Measurements from ENCODE around the gene RXFP1.
"Not testable (repeated sequence)": the region's sequence is repeated elsewhere in the genome, so short reads cannot be mapped to it uniquely, and the experiment has no call there.

Gene RXFP1

DNA sequence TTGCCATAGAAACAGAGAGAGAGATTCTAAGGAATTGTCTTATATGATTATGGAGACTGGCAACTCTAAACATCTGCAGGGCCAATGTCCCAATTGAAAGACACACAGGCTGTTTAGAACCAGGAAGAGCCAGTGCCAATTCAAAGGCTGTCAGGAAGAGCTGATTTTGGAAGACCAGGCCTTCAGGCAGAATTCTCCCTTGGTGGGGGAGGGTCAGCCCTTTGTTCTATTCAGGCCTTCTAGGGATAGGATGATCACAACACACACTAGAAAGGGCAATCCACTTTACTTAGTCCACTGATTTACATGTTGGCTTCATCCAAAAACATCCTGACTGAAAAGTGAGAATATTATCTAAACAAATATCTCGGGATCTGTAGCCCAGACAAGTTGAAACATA is 134.8 kb downstream of the RXFP1 start:
- no peaks in the 10 kb centered on the region for H3K27me3 Mint-ChIP-seq (ENCODE audit: low read depth)
- H3K4me3 Mint-ChIP-seq, result no peak overlapping the region
- no peaks in the 10 kb centered on the region for H3K9me3 Mint-ChIP-seq
- H3K4me1 Mint-ChIP-seq, result no peaks in the 10 kb centered on the region
- no peaks in the 10 kb centered on the region for H3K36me3 Mint-ChIP-seq (ENCODE audit: low read depth)
- TF ChIP-seq, protein P1, sequence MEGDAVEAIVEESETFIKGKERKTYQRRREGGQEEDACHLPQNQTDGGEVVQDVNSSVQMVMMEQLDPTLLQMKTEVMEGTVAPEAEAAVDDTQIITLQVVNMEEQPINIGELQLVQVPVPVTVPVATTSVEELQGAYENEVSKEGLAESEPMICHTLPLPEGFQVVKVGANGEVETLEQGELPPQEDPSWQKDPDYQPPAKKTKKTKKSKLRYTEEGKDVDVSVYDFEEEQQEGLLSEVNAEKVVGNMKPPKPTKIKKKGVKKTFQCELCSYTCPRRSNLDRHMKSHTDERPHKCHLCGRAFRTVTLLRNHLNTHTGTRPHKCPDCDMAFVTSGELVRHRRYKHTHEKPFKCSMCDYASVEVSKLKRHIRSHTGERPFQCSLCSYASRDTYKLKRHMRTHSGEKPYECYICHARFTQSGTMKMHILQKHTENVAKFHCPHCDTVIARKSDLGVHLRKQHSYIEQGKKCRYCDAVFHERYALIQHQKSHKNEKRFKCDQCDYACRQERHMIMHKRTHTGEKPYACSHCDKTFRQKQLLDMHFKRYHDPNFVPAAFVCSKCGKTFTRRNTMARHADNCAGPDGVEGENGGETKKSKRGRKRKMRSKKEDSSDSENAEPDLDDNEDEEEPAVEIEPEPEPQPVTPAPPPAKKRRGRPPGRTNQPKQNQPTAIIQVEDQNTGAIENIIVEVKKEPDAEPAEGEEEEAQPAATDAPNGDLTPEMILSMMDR (IDR thresholded peaks at IDR 0.05; ENCODE audit: unreplicated experiment in 3 of 3), result no peak
- no peak overlapping the region for H3K27ac Mint-ChIP-seq

DNA sequence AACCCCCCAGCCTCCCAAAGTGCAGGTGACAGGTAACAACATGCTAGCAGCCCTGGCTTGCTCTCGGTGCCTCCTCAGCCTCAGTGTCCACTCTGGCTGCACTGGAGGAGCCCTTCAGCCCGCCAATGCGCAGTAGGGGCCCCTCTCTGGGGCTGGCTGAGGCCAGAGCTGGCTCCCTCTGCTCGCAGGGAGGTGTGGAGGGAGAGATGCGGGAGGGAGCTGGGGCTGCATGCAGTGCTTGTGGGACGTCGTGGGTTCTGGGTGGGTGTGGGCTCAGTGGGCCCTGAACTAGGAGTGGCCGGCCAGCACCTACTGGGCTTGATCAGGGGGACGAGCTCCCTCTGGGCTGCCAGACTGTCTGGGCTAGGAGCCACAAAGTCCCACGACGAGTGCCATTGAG is 135.6 kb downstream of the RXFP1 start:
- Mint-ChIP-seq H3K4me3 (no peak overlapping the region), H3K4me1 (no peaks in the 10 kb centered on the region), H3K27ac (no peak overlapping the region), H3K36me3 (ENCODE audit: low read depth) (no peaks in the 10 kb centered on the region), H3K9me3 (no peaks in the 10 kb centered on the region), H3K27me3 (ENCODE audit: low read depth) (no peaks in the 10 kb centered on the region)
- TF ChIP-seq, protein P1 (IDR thresholded peaks at IDR 0.05; ENCODE audit: unreplicated experiment in 3 of 3), result no peak

DNA sequence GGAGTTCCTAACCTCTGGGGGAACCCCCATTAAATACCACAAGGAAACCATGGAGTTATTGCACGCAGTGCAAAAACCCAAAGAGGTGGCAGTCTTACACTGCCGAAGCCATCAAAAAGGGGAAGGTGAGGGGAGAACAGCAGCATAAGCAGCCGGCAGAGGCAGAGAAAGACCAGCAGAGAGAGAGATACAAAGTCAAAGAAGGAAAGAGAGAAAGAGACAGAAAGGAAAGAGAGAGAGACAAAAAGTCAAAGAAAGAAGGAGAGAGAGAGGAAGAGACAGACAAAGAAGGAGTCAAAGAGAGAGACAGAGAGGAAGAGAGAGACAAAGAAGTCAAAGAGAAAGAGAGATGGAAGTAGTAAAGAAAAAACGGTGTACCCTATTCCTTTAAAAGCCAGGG is 141.6 kb downstream of the RXFP1 start:
- H3K4me1 Mint-ChIP-seq; H3K4me3 Mint-ChIP-seq; H3K27ac Mint-ChIP-seq; H3K27me3 Mint-ChIP-seq (ENCODE audit: low read depth); H3K9me3 Mint-ChIP-seq: not testable (repeated sequence)
- H3K36me3 Mint-ChIP-seq (ENCODE audit: low read depth), result peaks cover 15% of the 10 kb centered on the region

DNA sequence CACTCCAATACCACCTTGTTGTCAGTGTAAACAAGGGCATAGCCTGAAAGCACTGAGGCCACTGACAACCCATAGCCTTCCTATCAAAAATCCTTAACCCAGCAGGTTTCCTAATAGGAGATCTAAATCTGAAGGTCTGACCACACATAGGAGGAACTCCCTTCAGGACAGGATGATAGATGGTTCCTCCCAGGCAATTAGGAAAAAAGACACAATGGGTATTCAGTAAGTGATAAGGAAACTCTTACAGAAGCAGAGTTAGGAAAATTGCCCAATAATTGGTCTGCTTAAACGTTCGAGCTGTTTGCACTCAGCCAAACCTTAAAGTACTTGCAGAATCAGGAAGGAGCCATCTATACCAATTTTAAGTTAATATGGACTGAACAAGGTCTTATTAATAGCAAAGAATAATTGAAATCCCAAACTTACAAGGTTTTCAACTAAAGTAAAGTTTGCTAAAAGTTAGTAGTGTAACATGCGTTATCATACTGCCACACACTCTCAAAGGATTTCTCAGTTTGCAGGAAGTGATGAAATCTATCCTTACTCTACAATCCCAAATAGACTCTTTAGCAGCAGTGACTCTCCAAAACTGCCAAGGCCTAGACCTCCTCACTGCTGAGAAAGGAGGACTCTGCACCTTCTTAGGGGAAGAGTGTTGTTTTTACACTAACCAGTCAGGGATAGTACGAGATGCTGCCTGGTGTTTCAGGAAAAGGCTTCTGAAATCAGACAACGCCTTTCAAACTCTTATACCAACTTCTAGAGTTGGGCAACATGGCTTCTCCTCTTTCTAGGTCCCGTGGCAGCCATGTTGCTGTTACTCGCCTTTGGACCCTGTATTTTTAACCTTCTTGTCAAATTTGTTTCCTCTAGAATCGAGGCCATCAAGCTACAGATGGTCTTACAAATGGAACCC is 142.3 kb downstream of the RXFP1 start:
- H3K27ac Mint-ChIP-seq, result not testable (repeated sequence)

DNA sequence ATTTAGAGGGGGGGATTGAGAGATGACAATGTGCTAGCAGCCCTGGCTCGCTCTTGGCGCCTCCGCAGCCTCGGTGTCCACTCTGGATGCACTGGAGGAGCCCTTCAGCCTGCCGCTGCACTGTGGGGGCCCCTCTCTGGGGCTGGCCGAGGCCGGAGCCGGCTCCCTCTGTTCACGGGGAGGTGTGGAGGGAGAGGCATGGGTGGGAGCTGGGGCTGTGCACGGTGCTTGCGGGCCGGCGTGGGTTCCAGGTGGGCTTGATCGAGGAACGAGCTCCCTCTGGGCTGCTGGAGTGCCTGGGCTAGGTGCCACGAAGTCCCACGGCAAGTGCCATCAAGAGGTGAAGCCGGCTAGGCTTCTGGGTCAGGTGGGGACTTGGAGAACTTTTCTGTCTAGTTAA is 143.1 kb downstream of the RXFP1 start:
- Mint-ChIP-seq H3K9me3 (no peaks in the 10 kb centered on the region), H3K27ac (no peak overlapping the region), H3K4me3 (no peak overlapping the region), H3K27me3 (ENCODE audit: low read depth) (no peaks in the 10 kb centered on the region), H3K4me1 (peaks cover 10% of the 10 kb centered on the region), H3K36me3 (ENCODE audit: low read depth) (peaks cover 21% of the 10 kb centered on the region)
- TF ChIP-seq, protein P1 (IDR thresholded peaks at IDR 0.05; ENCODE audit: unreplicated experiment in 3 of 3), result no peak

More for the DNA sequence above, 142.3 kb downstream of the RXFP1 start:
- not testable (repeated sequence) for H3K9me3 Mint-ChIP-seq; H3K27me3 Mint-ChIP-seq (ENCODE audit: low read depth); H3K4me3 Mint-ChIP-seq; H3K4me1 Mint-ChIP-seq
- H3K36me3 Mint-ChIP-seq (ENCODE audit: low read depth), result peaks cover 17% of the 10 kb centered on the region

DNA sequence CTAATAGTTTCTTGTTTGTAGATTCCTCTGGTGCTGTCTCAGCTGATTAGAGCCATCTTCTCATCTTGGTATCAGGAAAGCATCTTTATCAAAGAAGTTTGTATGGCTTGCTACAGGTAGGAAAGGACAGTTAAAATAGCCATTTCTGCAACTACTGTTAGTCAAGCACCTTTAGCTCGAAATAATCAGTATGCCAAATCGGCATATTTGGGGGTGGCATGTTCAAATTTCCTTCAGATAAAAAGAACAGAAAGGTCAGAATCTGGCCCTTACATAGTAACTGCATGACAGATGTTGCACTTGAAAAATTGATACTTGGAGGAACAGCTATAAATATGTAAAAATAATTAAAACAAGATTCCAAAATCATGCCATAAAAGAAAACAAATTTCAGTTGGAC is 145.2 kb downstream of the RXFP1 start:
- peaks cover 16% of the 10 kb centered on the region for H3K4me1 Mint-ChIP-seq
- peaks cover 21% of the 10 kb centered on the region for H3K36me3 Mint-ChIP-seq (ENCODE audit: low read depth)
- H3K4me3 Mint-ChIP-seq, result no peak overlapping the region
- H3K27me3 Mint-ChIP-seq (ENCODE audit: low read depth), result no peaks in the 10 kb centered on the region
- H3K9me3 Mint-ChIP-seq, result no peaks in the 10 kb centered on the region
- TF ChIP-seq, protein P1 (IDR thresholded peaks at IDR 0.05; ENCODE audit: unreplicated experiment in 3 of 3), result no peak
- no peak overlapping the region for H3K27ac Mint-ChIP-seq

DNA sequence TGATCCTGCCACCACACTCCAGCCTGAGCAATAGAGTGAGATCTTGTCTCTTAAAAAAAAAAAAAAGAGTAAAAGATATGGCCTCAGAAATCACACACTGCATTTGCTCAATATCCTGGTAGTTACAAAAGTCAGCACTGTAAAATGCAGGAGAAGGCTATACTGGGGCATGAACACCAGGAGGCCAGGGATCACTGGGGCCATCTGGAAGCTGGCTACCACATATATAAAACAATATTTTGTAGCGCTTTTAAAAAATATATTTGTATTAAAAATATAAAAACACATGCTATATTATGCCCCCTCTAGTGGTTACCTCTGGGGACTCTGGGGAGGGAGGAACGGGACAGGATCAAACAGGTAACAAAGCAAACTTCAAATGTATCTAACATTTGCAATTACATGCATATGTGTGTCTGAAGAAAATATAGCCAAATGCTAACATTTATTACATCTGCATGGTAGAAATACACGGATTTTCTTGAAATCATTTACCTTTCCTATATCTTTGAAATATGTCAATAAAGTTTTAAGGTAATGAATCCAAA is 146.0 kb downstream of the RXFP1 start:
- Mint-ChIP-seq H3K27ac (no peak overlapping the region), H3K9me3 (no peaks in the 10 kb centered on the region), H3K4me1 (peaks cover 19% of the 10 kb centered on the region), H3K36me3 (ENCODE audit: low read depth) (peaks cover 21% of the 10 kb centered on the region), H3K27me3 (ENCODE audit: low read depth) (no peaks in the 10 kb centered on the region), H3K4me3 (no peak overlapping the region)
- TF ChIP-seq, protein P1 (IDR thresholded peaks at IDR 0.05; ENCODE audit: unreplicated experiment in 3 of 3), result peak; percentile 47 to 53 (median 49)
